ENCODE measurements around the gene FAM131B.

FAM131B gene

DNA sequence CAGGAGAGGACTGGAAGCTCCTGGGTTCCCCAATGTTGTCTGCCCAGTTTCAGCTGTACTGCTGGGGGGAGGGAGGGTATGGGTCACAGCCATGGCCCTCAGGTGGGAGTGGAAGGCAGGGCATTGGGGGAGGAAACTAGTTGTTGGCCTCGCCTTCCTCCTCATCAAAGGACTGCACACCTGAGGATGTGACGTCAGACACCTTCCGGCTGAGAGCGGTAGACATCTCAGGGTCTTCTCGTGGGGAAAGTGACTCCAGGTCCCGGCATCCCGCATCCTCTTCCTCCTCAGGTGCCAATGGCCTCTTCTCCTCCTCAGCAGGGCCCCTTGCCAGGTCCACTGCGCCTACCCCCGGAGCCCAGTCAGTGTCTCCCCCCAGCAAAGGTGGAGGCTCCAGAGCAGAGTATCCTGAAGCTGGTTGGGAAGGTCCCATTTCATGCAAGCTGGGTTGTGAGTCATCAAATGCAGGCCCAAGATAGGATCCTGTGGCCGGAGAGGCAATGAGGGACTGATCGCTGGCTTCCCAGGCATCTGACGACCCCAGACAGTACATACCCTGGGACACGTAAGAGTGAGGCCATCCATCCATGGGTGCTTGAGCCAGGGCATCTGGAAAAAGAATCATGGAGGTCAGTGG, 6.0 kb downstream of the FAM131B start:
- no peak for DNase-seq (ENCODE audit: low spot score)

DNA sequence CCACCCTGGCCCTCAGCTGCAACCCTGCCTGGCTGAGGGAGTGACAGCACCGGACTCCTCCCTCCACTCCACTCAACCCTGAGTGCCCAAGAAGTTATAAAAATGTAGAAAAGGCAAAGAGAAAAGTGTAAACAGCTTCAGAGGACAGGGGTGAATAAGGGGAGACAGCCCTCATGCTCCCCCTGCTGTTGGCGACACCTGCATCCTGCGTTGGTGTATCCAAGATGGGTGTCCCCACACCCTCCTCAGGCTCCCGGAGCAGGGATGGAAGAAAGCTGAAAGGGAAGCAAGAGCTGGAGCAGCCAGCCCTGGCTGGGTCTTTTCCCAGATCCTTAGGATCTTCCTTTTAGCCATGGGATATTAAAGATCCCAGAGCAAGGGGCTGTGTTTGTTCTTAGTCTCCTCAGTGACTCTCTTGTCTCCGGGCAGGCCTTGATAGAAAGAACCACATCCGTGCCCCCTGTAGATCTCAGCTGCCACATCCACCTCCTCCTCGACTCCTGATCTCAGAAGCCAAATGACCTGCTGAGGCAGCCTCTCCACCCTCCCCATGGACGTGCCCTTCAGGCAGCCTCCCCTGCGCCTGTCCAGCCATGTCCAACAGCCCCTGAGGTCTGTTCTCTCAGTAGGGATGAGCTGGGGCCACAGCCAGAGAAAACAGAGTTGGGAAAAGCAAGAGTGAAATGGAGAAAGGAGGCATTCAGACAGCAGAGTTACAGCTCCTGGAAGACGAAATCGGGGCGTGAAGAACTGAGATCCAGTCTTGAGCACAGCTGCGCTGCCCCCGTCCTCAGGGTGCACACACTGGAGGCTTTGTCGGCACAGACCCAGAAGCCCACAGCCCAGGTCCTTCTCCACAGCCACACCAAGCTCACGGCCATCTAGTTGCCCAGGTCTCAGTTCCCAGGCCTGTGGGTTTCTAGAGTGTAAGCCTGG, 6.8 kb downstream of the FAM131B start:
- DNase-seq (ENCODE audit: low spot score), result no peak

DNA sequence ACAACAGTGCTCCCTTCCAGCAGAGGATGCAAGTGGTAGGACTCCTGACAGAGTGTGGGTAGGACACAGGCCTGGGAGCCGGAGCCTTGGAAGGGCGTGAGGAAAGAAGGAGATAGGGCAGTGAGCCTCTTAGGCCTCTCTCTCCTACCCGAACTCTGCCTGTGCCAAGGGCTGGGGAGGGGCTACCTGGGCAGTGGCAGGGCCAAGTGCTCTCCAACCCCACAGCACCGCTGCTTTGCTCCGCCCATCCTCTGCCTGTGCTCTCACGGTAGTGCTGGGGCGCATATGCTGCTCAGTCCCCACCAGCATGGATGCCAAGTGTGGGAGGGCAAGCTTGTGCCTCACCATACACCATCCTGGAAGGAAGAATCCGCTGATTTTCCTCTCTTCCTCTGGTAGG, 7.5 kb downstream of the FAM131B start:
- no peak for DNase-seq (ENCODE audit: low spot score)

DNA sequence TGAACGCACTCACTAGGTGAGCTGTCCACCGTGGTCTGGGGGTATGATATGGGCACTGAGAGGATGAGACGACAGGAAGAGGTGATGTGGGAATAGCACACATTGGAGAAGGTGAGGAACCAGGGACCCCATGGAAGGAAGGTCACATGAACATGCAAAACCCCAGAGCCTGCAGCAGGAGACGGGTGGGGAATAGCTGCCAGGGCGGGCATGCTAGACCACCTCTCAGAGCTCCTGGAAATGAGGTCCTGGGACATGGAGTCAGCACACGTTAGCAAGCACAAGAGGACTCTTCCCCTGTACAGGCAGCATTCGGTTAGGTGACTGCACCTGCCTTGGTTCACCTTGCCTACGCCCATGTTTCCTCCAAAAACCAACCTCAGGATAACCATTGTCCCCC, 8.1 kb downstream of the FAM131B start:
- DNase-seq (ENCODE audit: low spot score), result no peak

DNA sequence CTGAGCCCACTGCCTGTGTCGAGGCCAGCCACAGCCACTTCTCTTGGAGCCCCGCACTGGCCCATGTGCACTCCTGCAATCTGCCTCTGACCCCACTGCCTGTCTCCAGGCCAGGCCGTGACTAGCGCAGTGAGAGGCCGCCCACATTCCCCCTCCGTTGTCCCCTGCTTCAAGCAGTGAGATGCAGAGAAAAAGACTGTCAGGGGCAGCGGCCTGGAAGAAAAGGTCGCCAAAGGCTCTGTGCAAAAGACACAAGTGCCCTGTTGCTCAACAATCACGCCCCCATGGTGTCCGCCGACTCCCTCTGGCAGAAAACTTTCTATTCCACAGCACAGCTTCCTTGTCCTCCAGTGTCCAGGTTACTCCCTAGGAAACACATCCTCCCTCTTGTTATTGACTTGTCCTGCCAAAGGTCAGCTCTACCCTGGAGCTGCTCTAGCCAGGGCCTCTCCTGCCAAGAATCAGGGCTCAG, 9.9 kb downstream of the FAM131B start:
- DNase-seq (ENCODE audit: low spot score), result no peak

DNA sequence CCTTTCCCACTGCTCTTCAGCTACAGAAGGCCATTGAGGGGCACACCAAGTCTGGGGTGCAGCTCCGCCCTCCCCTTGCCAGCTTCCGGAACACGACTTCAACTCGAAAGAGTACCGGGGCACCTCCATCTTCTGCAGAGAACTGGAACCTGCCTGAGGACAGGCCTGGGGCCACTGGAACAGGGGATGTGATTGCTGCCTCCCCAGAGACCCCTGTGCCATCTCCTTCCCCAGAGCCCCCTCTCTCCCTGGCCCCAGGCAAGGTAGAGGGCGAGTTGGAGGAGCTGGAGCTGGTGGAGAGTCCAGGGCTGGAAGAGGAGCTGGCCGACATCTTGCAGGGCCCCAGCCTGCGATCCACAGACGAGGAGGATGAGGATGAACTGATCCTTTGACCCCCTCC, 10.9 kb downstream of the FAM131B start:
- DNase-seq (ENCODE audit: low spot score), result no peak

DNA sequence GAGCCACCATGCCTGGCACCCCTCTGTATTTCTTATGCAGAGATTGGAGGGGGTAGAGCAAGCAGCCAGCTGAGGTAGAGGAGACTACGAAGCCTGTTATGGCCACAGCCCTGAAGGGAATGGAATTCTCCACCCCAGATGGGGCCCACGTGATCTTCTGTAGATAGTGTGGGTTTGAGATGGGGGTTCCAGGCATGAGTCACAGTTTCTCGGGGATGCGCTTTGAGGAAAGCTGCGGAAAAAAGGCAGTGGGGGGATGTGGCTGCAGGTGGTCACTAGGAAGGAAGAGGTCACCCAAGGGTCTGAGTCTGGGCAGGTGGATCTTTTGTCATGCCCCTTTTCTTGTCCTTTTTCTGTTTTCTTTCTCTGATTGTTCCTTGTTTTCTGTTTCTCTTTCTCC, 11.5 kb downstream of the FAM131B start:
- DNase-seq (ENCODE audit: low spot score), result no peak

DNA sequence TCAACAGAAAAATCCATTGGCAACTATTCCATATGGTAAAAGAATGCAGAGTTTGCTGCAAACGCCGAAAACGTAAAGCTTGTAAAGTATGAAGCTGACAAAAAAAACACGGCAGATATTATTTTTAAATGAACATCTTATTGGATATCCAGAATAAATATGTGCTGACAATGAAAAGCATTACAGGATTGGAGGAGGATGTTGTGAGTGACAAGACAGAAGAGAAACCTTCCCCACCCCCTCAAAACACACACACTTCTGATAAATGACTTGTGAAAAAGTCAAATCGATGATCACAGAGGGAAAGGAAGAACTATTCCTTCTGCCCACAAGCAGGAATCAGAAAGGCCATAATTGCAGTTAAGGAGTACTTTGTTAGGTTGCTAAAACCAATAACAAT, 14.6 kb downstream of the FAM131B start:
- DNase-seq (ENCODE audit: low spot score), result no peak

DNA sequence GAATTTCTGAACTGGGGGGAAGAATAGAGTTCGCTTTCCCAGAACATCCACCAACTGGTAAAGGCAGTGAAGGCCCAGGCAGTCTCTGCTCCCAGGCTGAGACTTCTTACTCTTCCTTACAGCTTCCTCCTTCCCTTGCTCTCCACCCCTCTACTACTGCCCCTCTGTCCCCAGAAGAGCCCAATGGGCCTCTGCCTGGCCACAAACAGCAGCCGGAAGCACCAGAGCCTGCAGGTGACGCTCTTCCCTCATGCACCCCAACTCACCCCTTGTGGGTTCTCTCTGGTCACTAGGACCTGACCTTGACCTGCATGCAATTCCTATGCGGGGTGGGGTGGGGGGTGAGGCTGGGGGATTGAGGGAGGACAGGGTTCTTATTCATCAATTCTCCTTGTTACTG, 16.5 kb downstream of the FAM131B start:
- DNase-seq (ENCODE audit: low spot score), result no peak

DNA sequence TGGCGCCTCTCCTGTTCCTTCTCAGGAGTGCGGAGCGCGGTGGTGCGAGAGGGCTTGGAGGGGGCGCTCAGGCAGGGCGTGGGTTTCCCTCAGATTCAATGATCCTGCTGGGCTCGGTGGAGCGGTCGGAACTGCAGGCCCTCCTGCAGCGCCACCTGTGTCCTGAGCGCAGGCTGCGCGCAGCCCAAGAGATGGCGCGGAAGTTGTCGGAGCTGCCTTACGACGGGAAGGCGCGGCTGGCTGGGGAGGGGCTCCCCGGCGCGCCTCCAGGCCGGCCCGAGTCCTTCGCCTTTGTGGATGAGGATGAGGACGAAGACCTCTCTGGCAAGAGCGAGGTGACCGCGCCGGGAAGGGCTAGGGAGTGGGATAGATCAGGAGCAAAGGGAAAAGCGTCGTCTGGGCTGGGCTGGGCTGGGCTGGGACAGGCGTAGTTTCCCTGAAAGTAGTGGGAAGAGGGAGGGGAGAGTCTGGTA, 17.0 kb downstream of the FAM131B start:
- peak; percentile 59 for DNase-seq (ENCODE audit: low spot score)

DNA sequence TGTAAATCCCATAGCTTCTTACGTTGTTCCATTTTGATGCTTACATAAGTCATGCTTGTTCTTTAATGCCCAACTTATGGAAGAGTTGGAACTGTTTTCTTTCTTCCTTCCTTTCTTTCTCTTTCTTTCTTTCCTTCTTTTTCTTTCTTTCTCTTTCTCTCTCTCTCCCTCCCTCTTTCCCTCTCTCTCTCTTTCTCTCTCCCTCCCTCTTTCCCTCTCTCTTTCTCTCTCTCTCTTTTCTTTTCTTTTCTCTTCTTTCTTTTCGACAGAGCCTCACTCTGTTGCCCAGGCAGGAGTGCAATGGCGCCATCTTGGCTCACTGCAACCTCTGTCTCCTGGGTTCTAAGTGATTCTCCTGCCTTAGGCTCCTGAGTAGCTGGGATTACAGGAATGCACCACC, 18.9 kb downstream of the FAM131B start:
- no peak for DNase-seq (ENCODE audit: low spot score)

DNA sequence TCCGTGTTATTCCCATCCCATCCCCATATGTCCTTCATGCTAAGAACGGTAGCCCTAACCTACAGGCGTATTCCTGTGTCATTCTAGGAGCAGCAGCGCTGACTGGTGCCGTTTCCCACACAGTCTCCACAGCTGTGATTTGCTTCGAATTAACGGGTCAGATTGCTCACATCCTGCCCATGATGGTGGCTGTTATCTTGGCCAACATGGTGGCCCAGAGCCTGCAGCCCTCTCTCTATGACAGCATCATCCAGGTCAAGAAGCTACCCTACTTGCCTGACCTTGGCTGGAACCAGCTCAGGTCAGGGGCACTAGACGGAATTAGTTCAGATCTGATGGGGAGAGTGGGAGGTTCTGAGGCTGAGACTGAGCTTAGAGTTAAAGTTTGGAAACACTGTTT, 20.7 kb downstream of the FAM131B start:
- no peak for DNase-seq (ENCODE audit: low spot score)

DNA sequence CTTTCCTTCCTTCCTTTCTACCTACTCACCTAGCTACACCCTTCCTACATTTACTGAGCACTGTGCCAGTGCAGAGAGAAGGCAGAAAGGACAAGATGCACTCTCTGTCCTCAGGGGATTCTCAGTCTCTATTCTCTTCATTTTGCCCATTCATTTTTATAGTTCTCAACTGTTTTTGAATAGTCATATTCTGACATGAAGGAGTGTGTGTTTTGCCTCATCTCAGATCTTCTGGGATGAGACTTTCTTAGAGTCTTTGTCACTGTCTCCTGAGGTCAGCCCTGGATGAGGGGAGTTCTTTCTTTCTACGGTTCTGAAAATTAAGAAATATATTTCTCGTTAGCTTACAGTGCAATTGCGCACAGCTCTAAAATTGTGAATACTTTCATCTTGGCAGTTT, 25.3 kb downstream of the FAM131B start:
- no peak for DNase-seq (ENCODE audit: low spot score)

DNA sequence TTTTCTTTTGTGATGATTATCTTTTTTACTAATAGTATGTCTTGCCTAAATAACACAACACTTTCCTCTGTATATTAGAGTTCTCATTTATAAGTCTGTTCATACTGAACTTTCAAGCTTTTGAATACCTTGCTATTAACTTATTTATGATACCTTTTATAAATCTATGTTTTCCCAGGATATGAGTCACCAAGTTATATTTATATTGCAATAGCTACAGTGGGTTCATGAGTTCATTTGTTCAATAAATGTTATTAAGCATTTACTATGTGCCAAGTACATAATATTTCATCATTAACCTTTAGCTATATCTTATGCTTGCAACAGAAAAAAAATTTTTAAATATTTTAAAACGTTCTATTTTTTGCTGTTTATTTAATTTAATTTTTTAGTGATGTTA, 28.3 kb downstream of the FAM131B start:
- DNase-seq (ENCODE audit: low spot score), result no peak

DNA sequence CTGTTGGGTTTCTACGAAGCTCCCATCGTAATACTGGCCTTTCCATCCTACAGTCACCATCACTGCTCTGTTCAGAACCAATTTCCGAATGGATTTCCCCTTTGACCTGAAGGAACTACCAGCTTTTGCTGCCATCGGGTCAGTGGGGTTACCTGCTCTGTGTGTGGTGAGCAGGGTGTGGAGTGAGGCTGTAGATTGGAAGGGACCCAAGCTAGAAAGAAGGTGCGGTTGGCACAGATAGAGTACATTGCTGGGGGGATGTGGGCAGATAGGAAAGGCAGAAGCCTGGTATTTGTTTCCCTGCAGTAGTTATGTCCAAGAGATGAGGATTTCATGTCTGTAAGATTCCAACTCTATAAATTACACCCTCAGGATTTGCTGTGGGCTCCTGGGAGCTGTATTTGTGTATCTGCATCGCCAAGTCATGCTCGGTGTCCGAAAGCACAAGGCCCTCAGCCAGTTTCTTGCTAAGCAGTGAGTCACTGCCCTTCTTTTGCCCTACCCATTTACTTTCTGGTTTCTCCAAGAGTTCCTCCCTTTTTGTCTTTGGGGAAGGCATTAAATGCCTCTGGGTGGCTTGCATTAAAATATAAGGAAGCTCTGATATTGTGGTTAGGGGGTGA, 31.2 kb downstream of the FAM131B start:
- DNase-seq (ENCODE audit: low spot score), result no peak

DNA sequence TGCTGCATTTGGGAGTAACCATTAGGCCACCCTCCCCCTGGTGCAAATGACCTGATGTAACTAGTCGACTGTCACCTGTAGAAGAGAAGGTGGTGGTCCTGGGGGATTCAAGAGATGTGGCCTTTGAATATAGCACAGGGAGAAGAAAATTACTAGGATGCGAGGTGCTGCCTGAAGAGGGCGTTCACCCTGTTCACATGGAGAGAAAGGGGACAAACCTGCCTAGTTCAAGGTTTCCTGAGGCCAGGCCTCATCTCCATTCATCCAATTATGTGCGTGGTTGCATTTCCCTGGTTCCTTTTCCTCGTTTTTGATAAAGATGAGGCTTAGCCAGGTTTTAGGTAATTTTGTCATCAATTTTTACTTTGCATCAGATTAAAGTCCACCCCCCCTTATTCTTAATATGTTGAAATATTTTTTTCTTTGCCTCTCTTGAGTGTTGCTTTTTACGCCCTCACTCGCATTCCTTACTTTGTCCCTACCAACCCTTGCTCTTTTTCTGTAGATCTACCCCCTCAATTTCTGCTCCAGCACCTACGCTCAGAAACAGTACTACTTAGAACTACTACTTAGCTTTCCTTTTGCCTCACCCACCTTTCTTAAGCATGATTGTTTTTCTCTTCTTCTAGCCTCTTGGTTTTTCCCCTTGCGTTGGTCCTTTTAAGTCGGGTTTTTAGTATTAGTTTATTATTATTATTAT, 32.9 kb downstream of the FAM131B start:
- DNase-seq (ENCODE audit: low spot score), result no peak

DNA sequence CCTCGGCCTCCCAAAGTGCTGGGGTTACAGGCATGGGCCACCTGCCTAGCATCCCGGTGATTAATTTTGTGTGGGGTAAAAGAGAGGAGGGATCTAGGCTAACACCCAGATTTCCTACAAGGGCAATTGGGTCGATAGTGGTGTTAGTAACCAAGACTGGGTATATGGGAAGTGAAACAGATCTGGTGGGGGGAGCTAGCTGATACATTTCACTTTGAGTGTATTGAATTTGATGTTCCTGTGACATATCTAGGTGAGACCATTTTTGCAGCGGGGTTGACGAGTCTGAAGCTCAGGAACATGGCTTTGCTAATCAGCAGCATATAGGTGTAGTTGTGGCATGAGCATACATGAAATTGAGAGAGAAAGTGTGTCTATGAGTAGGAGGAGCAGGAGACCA, 34.6 kb downstream of the FAM131B start:
- no peak for DNase-seq (ENCODE audit: low spot score)

DNA sequence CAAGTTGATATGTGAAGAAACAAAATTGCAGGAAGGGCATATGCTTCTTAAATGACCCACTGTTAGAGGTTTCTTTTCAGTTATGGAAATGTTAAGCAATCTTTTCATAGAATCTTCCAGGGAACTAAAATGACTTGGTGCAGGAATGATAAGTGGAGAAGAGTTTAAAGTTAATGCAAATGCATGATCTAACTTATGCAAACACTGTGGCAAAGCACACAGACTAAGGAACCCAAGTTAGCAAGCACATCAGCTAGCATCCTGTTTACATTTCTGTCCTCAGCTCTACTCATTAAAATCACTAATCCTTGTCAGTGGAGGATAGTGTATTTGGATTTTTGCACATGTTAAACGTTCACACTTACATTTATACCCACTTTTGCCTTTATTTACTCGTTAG, 37.3 kb downstream of the FAM131B start:
- DNase-seq (ENCODE audit: low spot score), result no peak

DNA sequence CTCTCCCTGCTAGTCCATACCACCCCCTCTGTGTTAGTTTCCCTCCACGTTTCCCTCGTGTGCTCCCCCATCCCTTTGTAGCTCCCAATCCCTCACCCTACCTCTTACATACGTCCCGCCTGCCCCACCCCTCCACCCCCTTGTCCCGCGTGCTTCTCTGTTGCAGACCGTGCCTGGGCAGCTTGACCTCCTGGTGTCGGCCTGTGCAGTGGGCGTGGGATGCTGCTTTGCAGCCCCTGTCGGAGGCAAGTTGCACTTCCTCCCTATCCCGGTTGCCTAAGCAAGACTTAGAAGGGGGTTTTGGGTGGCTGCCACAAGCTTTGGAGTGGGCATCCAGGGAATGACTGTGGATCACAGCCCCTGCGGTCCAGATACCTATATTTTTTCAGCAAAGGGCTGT, 38.9 kb downstream of the FAM131B start:
- DNase-seq (ENCODE audit: low spot score), result no peak

DNA sequence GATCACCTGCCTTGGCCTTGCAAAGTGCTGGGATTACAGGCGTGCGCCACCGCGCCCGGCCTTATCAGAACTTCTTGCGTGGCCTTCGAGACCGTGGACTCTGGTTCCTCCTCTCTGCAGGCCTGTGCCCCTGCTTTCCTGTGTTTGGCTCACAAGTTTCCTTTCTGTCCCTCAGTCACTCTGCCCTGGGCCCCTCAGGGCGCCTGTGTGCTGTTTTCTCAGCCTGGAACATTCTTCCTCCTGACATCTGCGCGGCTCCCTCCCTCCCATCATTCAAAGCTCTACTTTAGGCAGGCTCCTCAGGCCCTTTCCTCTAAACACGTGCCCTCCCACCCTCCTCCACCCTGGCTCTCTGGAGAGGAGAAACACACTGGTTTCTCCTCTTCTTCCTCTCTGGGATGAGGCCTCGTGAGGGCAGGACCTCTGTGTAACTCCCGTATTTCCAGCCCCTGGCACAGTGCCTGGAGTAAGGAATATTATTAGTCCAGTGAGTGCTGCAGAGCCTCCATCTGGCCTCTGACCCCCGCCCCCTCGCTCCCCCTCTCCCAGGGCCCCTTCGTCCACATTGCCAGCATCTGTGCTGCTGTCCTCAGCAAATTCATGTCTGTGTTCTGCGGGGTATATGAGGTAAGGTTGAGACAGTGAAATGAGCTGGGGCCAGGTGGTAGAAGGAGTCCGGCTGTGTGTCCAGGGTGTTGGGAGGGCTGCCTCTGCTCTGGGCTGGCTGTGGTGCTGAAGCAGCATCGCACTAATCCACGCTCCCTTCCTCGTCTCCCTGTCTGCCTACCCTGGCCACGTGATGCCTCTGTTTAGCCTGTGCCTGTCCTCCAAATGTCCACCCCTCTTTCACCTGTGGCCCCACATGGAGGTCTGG, 39.5 kb downstream of the FAM131B start:
- no peak for DNase-seq (ENCODE audit: low spot score)

DNA sequence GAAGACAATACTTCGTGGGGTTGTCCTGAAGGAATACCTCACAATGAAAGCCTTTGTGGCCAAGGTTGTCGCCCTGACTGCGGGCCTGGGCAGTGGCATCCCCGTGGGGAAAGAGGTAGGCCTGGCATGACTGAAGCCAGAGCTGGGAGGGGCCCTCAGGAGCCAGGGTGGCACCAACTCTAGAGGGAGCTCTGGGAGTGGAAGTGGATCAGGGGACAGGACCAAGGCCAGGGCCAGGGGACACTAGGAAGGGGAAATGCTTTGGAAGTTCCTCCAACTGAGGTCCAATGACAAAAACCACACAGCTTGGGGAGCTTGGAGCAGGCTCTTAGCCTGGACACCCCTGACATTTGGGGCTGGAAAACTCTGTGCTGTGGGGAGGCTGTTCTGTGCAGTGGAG, 40.8 kb downstream of the FAM131B start:
- no peak for DNase-seq (ENCODE audit: low spot score)
